ENCODE results near the gene RASD1. TPM values are rescaled to one million over a fixed set of nuclear protein-coding genes. Genes with fewer than 3 reads are reported as not detected.

Gene RASD1
- total RNA-seq, 1 donor from 2014 or later = 0.31 TPM

GRCh38 chr17:17533901-17534441 lies 37.8 kb upstream of the RASD1 start:
- Mint-ChIP-seq H3K4me1 (ENCODE audit: unreplicated experiment) (no peaks in the 10 kb centered on the region), H3K36me3 (ENCODE audit: low read depth, unreplicated experiment) (no peaks in the 10 kb centered on the region), H3K27me3 (ENCODE audit: unreplicated experiment) (peaks cover 2% of the 10 kb centered on the region), H3K27ac (ENCODE audit: unreplicated experiment) (no peak overlapping the region), H3K9me3 (ENCODE audit: unreplicated experiment) (no peaks in the 10 kb centered on the region), H3K4me3 (ENCODE audit: unreplicated experiment) (no peak overlapping the region)
- no peak for DNase-seq (ENCODE audit: low spot score)
- no peak for TF ChIP-seq CTCF (IDR thresholded peaks at IDR 0.05; ENCODE audit: unreplicated experiment)

GRCh38 chr17:17532991-17533390 lies 36.8 kb upstream of the RASD1 start:
- Mint-ChIP-seq H3K27ac (ENCODE audit: unreplicated experiment) (no peak overlapping the region), H3K9me3 (ENCODE audit: unreplicated experiment) (no peaks in the 10 kb centered on the region), H3K36me3 (ENCODE audit: low read depth, unreplicated experiment) (no peaks in the 10 kb centered on the region), H3K4me3 (ENCODE audit: unreplicated experiment) (no peak overlapping the region), H3K27me3 (ENCODE audit: unreplicated experiment) (peaks cover 2% of the 10 kb centered on the region), H3K4me1 (ENCODE audit: unreplicated experiment) (no peaks in the 10 kb centered on the region)
- no peak for TF ChIP-seq CTCF (IDR thresholded peaks at IDR 0.05; ENCODE audit: unreplicated experiment)
- DNase-seq (ENCODE audit: low spot score) = no peak

GRCh38 chr17:17531156-17531555 lies 35.0 kb upstream of the RASD1 start:
- no peak overlapping the region for H3K4me3 Mint-ChIP-seq (ENCODE audit: unreplicated experiment)
- H3K27ac Mint-ChIP-seq (ENCODE audit: unreplicated experiment) = no peak overlapping the region
- TF ChIP-seq CTCF (IDR thresholded peaks at IDR 0.05; ENCODE audit: unreplicated experiment) = no peak
- H3K9me3 Mint-ChIP-seq (ENCODE audit: unreplicated experiment) = no peaks in the 10 kb centered on the region
- no peaks in the 10 kb centered on the region for H3K36me3 Mint-ChIP-seq (ENCODE audit: low read depth, unreplicated experiment)
- H3K27me3 Mint-ChIP-seq (ENCODE audit: unreplicated experiment) = peaks cover 3% of the 10 kb centered on the region
- no peak for DNase-seq (ENCODE audit: low spot score)
- no peaks in the 10 kb centered on the region for H3K4me1 Mint-ChIP-seq (ENCODE audit: unreplicated experiment)

- TF ChIP-seq CTCF (IDR thresholded peaks at IDR 0.05; ENCODE audit: unreplicated experiment) = no peak
- Mint-ChIP-seq H3K27ac (ENCODE audit: unreplicated experiment) (no peak overlapping the region), H3K27me3 (ENCODE audit: unreplicated experiment) (peaks cover 1% of the 10 kb centered on the region), H3K36me3 (ENCODE audit: low read depth, unreplicated experiment) (no peaks in the 10 kb centered on the region), H3K4me3 (ENCODE audit: unreplicated experiment) (no peak overlapping the region), H3K9me3 (ENCODE audit: unreplicated experiment) (no peaks in the 10 kb centered on the region), H3K4me1 (ENCODE audit: unreplicated experiment) (peaks cover 5% of the 10 kb centered on the region)
- DNase-seq (ENCODE audit: low spot score) = no peak
Measured at GRCh38 chr17:17528696-17529652, 32.8 kb upstream of the RASD1 start.

GRCh38 chr17:17527956-17528500 lies 31.8 kb upstream of the RASD1 start:
- no peaks in the 10 kb centered on the region for H3K36me3 Mint-ChIP-seq (ENCODE audit: low read depth, unreplicated experiment)
- no peak for DNase-seq (ENCODE audit: low spot score)
- TF ChIP-seq CTCF (IDR thresholded peaks at IDR 0.05; ENCODE audit: unreplicated experiment) = no peak
- no peaks in the 10 kb centered on the region for H3K9me3 Mint-ChIP-seq (ENCODE audit: unreplicated experiment)
- H3K27ac Mint-ChIP-seq (ENCODE audit: unreplicated experiment) = no peak overlapping the region
- H3K27me3 Mint-ChIP-seq (ENCODE audit: unreplicated experiment) = peaks cover 1% of the 10 kb centered on the region
- H3K4me3 Mint-ChIP-seq (ENCODE audit: unreplicated experiment) = no peak overlapping the region
- peaks cover 10% of the 10 kb centered on the region for H3K4me1 Mint-ChIP-seq (ENCODE audit: unreplicated experiment)
